OCI-LY1 (cell line): Measurements from ENCODE around the gene ZBTB21.

ENCODE experiments used
- H2AFZ ChIP-seq: fragments of 200-600 bp; sonication (generic), shearing (Covaris generic); 2 replicates; pipeline ENCODE4 v1.6.0; 2014; ENCODE audit warnings: antibody characterized with exemption, mild to moderate bottlenecking, low read length
- H3F3A ChIP-seq: fragments of 200-600 bp; sonication (generic), shearing (Covaris generic); 2 replicates; pipeline ENCODE4 v1.6.0; 2014; ENCODE audit warnings: mild to moderate bottlenecking, antibody characterized with exemption, low read length, moderate library complexity; ENCODE audit not compliant: insufficient read depth
- H3K27ac ChIP-seq: fragments of 200-600 bp; sonication (generic); 2 replicates; pipeline ENCODE4 v1.5.1; 2014; ENCODE audit warnings: low read length, mixed run types, mild to moderate bottlenecking, low read depth; ENCODE audit not compliant: poor library complexity, severe bottlenecking
- H3K27me3 ChIP-seq: fragments of 200-600 bp; sonication (generic); 2 replicates; pipeline ENCODE4 v1.6.0; 2014; ENCODE audit warnings: antibody characterized with exemption, mild to moderate bottlenecking, low read length, moderate library complexity; ENCODE audit not compliant: insufficient read depth
- H3K36me3 ChIP-seq: fragments of 200-600 bp; sonication (generic); 2 replicates; pipeline ENCODE4 v1.6.1; 2014; ENCODE audit warnings: mild to moderate bottlenecking, antibody characterized with exemption, low read length, moderate library complexity, mixed read lengths; ENCODE audit not compliant: insufficient read depth
- H3K4me1 ChIP-seq: fragments of 200-600 bp; sonication (generic); 2 replicates; pipeline ENCODE4 v1.5.1; 2014; ENCODE audit warnings: mild to moderate bottlenecking, low read length, moderate library complexity; ENCODE audit not compliant: insufficient read depth, severe bottlenecking
- H3K4me2 ChIP-seq: fragments of 200-600 bp; sonication (generic), shearing (Covaris generic); 2 replicates; pipeline ENCODE4 v1.6.1; 2014; ENCODE audit warnings: low read length
- H3K4me3 ChIP-seq: fragments of 200-600 bp; sonication (generic); 2 replicates; pipeline ENCODE4 v1.5.1; 2014; ENCODE audit warnings: low read length, low read depth, mild to moderate bottlenecking, mixed read lengths; ENCODE audit not compliant: poor library complexity, severe bottlenecking
- H3K79me2 ChIP-seq: fragments of 200-600 bp; shearing (Covaris generic); 2 replicates; pipeline ENCODE4 v1.6.1; 2016; ENCODE audit warnings: mixed run types, low read length, mixed read lengths; ENCODE audit not compliant: insufficient read depth
- H3K9ac ChIP-seq: fragments of 200-600 bp; sonication (generic), shearing (Covaris generic); 2 replicates; pipeline ENCODE4 v1.6.1; 2014; ENCODE audit warnings: mild to moderate bottlenecking, low read length, mixed read lengths
- H3K9me2 ChIP-seq: fragments of 200-600 bp; sonication (generic), shearing (Covaris generic); 2 replicates; pipeline ENCODE4 v1.6.1; 2014; ENCODE audit warnings: low read depth, mild to moderate bottlenecking, low read length, mixed read lengths
- H3K9me3 ChIP-seq: fragments of 200-600 bp; shearing (Covaris generic); 2 replicates; pipeline ENCODE4 v1.6.1; 2014; ENCODE audit warnings: low read length, mixed read lengths
- H4K20me1 ChIP-seq: fragments of 200-600 bp; sonication (generic), shearing (Covaris generic); 2 replicates; pipeline ENCODE4 v1.6.0; 2016; ENCODE audit warnings: mild to moderate bottlenecking, low read length; ENCODE audit not compliant: insufficient read depth
- EZH2 ChIP-seq: fragments of 200-600 bp; sonication (generic), shearing (Covaris generic); IDR thresholded peaks from 2 replicates; pipeline ENCODE4 v1.8.0; 2017; ENCODE audit warnings: borderline replicate concordance, mixed run types, mild to moderate bottlenecking, antibody characterized with exemption, low read length, moderate library complexity, mixed read lengths
- TF ChIP-seq, protein P1 (sequence below): fragments of 200-600 bp; sonication (generic), shearing (Covaris generic); IDR thresholded peaks from 2 replicates; pipeline ENCODE4 v1.5.1; 2017; ENCODE audit warnings: mild to moderate bottlenecking, antibody characterized with exemption, low read length, moderate library complexity, mixed read lengths

ZBTB21 gene

DNA sequence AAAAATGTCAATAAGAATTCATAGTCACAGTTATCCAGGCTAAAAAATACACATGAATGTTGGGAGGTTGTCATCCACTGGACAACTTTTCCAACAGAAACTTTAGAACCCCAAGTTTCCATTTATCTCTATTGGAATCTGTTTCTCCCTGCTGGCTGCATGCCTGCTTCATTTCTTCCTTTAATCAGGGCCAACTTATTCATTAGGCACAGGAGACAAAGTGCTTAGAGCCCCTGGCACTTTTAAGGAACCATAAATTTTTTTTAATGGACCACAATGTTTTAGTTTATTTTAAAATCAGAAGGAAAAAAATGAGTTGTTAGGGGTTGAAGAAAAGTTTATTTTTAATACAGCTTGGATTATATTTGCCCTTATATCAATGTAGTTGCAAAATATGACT is 29.6 kb downstream of the ZBTB21 start:
- H3K27me3 ChIP-seq, result no peaks in the 10 kb centered on the region; the same call in 1 of the 2 replicates
- H3K9me2 ChIP-seq, result no peaks in the 10 kb centered on the region
- H3K36me3 ChIP-seq, result no peaks in the 10 kb centered on the region; the same call in 1 of the 2 replicates
- H3K27ac ChIP-seq, result no peak overlapping the region
- H3K9ac ChIP-seq, result no peak overlapping the region
- no peak overlapping the region for H2AFZ ChIP-seq
- H3K4me2 ChIP-seq, result no peak overlapping the region
- no peaks in the 10 kb centered on the region for H3F3A ChIP-seq
- peaks cover 6% of the 10 kb centered on the region; the same call in 1 of the 2 replicates for H3K9me3 ChIP-seq
- TF ChIP-seq EZH2, result no peak
- TF ChIP-seq, protein P1, sequence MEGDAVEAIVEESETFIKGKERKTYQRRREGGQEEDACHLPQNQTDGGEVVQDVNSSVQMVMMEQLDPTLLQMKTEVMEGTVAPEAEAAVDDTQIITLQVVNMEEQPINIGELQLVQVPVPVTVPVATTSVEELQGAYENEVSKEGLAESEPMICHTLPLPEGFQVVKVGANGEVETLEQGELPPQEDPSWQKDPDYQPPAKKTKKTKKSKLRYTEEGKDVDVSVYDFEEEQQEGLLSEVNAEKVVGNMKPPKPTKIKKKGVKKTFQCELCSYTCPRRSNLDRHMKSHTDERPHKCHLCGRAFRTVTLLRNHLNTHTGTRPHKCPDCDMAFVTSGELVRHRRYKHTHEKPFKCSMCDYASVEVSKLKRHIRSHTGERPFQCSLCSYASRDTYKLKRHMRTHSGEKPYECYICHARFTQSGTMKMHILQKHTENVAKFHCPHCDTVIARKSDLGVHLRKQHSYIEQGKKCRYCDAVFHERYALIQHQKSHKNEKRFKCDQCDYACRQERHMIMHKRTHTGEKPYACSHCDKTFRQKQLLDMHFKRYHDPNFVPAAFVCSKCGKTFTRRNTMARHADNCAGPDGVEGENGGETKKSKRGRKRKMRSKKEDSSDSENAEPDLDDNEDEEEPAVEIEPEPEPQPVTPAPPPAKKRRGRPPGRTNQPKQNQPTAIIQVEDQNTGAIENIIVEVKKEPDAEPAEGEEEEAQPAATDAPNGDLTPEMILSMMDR, result no peak
- no peaks in the 10 kb centered on the region for H3K4me1 ChIP-seq
- no peaks in the 10 kb centered on the region for H4K20me1 ChIP-seq
- no peaks in the 10 kb centered on the region for H3K79me2 ChIP-seq
- no peak overlapping the region for H3K4me3 ChIP-seq

DNA sequence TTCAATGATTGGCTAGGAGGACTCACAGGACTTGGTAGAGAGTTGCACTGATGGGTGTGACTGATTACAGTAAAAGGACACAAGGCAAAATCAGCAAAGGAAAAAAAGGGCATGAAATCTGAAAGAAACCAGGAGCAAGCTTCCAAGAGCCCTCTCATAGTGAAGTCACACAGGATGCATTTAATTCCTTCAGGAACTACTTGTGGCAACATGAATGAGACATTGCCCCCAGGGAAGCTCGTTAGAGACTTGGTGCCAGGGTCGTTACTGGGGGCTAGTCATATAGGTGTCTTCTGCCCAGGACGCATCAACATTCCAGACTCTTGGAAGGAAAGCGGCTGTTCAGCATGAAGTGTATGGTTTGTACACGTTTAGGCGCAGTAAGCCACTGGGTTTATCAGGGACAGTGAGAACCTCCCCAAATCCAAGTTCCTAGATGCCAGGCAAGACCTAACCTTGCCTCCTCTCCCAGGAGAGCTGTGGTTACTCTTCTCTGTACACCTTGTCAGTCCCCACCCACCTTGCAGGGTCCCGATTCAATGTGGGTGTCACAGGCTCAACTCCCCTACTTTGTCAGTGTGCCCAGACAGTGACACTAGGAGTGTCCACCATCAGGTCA is 30.3 kb downstream of the ZBTB21 start:
- TF ChIP-seq EZH2, result no peak
- TF ChIP-seq, protein P1, result no peak
- Histone ChIP-seq H3K9me2 (no peaks in the 10 kb centered on the region), H3K27me3 (no peaks in the 10 kb centered on the region; the same call in 1 of the 2 replicates)

DNA sequence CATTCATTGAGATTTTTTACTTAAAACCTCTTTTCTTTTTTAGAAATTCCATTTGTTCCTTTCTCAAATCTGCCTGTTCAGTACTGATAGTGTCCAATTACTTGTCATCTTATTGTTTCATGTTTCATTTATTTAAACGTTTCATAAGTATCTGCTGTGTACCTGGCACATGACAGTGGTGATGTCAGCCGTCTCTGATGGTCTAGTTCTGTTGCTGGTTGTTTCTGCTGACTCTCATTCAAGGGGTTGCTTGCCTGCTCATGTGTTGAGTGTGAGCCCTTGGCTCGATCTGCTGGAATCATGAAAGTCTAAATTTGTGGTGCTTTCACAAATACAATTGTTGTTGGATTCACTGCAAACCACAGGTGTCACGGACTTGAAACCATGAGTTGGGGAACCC is 30.8 kb downstream of the ZBTB21 start:
- no peaks in the 10 kb centered on the region for H4K20me1 ChIP-seq
- H3F3A ChIP-seq, result no peaks in the 10 kb centered on the region
- H3K9me3 ChIP-seq, result peaks cover 6% of the 10 kb centered on the region; the same call in 1 of the 2 replicates
- H3K4me2 ChIP-seq, result no peak overlapping the region
- H3K27me3 ChIP-seq, result no peaks in the 10 kb centered on the region; the same call in 1 of the 2 replicates
- no peaks in the 10 kb centered on the region; the same call in 1 of the 2 replicates for H3K36me3 ChIP-seq
- H3K4me3 ChIP-seq, result no peak overlapping the region
- H3K9ac ChIP-seq, result no peak overlapping the region
- peaks cover 2% of the 10 kb centered on the region for H3K4me1 ChIP-seq
- no peaks in the 10 kb centered on the region for H3K9me2 ChIP-seq
- no peaks in the 10 kb centered on the region for H3K79me2 ChIP-seq
- H2AFZ ChIP-seq, result no peak overlapping the region
- H3K27ac ChIP-seq, result no peak overlapping the region
- TF ChIP-seq, protein P1, result no peak
- no peak for TF ChIP-seq EZH2

More for the DNA sequence above, 30.3 kb downstream of the ZBTB21 start:
- H3K27ac ChIP-seq, result no peak overlapping the region
- no peaks in the 10 kb centered on the region for H3K79me2 ChIP-seq
- H3K4me1 ChIP-seq, result no peaks in the 10 kb centered on the region
- H2AFZ ChIP-seq, result no peak overlapping the region
- H3F3A ChIP-seq, result no peaks in the 10 kb centered on the region
- no peak overlapping the region for H3K4me2 ChIP-seq
- H4K20me1 ChIP-seq, result no peaks in the 10 kb centered on the region
- no peaks in the 10 kb centered on the region; the same call in 1 of the 2 replicates for H3K36me3 ChIP-seq
- no peak overlapping the region for H3K9ac ChIP-seq
- peaks cover 6% of the 10 kb centered on the region; the same call in 1 of the 2 replicates for H3K9me3 ChIP-seq
- no peak overlapping the region for H3K4me3 ChIP-seq
